Activated CD4-positive, alpha-beta T cell treated with anti-CD3 and anti-CD28 coated beads, Interleukin-2, amount 50 U/mL, for 48 hours (primary cell): ENCODE data around the gene FHL2.
"Not testable (repeated sequence)": the region's sequence is repeated elsewhere in the genome, so short reads cannot be mapped to it uniquely, and the experiment has no call there.

Experiments used
- DNase-seq, 2 experiments: peaks; one replicate each; pipeline ENCODE4 v3.0.0-alpha.2; 2020

The FHL2 gene, protein sequence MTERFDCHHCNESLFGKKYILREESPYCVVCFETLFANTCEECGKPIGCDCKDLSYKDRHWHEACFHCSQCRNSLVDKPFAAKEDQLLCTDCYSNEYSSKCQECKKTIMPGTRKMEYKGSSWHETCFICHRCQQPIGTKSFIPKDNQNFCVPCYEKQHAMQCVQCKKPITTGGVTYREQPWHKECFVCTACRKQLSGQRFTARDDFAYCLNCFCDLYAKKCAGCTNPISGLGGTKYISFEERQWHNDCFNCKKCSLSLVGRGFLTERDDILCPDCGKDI

DNA sequence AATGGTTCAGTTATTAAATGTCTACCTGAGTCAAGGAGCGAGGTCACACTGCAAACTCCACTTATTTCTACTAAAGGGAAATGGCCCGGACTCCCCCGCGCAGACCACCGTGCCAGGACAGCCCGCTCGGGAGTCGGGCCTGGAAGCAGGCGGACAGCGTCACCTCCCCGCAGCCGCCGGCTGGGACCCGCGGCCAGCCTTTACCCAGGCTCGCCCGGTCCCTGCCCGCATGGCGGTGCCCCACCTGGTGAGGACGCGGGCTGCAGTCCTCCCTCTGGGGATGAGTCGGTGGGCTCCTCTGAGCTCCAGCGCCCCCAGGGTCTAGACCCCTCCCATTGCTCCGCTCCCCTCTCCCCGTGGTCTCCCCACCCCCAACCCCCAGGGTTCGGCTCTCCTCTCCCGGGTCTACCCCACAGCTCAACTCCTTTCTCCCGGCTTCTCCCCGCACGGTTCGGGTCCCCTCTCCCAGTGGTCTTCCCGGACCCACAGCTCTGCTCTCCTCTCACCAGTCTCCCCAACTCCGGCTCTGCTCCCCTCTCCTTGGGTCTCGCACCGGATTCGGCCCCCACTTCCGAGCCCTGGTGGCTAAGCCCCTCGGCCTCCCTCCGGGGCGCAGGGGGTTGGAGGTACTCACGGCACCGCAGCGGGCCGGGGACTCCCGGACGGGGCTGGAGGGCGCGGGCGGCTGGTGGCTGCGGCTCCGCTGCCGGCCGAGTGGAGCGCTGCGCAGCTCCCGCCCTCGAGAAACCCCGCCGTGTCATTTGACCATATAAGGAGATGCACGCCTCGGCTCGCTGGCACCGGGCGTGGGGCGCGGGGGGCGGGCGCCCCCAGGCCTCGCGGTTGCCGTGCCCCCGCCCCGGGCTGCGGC is at the start of gene FHL2:
TSS of gene FHL2 (minus strand) at position 716 of the 871 bp plus-strand sequence. CDS start 12,535 bp downstream, outside the sequence.
- DNase-seq, result peak; percentile 68 to 73

DNA sequence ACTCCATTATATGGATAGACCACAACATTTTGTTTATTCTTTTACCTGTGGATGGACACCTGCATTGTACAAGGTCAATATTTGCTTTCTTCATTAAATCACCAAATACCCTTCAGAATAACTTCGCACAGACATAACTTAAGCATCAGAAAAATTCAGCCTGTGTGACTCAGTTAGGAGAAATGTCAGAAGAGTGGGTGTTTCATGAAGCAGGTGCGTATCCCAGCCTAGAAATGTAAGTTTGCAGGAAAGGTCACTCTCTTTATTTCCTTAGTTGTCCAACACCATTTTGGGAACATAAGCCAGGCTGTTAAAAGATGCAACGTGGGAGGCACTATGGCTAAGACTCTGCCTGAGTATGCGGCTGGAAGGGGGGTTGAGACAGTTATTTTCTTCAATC is 48.6 kb upstream of the FHL2 start:
- no peak for DNase-seq

DNA sequence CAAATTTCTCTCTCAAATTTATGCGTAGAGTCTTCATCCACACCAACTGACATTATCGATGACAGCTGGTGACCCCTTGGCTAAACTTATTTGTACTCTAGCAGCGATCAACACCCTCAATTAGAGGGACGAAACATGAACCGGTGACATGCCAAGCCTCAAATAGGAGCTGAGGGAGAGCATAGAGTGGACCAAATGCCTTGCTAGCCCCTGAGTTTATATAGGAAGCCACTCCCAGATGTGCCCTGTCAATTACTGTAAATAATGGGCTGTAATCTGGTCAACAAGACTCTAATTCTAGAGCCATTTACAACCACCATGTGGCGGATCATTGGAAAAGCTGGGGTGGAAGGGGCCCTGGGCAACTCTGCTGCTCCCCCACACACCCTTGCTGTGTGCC is 47.6 kb upstream of the FHL2 start:
- DNase-seq, result no peak

DNA sequence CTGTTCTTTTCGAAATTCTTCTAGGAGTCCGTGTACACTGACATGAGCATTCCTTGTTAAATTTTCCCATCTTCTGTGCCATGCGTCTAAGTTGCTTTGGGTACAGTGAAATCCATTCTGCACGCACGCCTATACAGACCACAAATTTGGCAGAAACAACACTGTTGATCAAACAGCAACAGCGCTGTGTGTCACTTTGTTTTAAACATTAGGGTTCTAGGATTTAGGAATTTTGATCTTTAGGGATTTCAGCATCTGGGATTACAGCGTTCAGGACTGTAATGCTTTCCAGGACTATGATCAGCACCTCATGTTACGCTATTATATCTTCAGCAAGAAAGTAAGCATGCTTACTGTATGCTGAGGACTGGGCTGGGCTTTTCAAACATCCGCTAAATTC is 47.1 kb upstream of the FHL2 start:
- DNase-seq, result no peak

DNA sequence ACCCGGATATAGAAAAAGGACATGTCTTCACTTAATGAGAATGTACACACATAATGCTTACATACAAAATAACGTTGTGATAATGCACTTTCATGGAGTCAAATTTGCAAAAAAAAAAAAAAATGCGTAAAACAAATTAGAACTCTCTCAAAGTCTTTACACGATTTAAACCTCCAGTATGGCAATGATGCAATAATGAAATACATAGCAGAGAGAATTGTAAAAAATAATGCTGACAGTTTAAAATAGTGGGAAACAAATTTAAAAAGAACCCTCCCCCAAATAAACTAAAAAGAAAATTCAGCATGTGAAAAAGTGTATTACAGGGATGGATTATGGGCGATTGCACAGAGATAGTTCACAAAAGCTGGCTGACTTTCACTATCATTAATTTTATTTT is 46.6 kb upstream of the FHL2 start:
- no peak for DNase-seq

DNA sequence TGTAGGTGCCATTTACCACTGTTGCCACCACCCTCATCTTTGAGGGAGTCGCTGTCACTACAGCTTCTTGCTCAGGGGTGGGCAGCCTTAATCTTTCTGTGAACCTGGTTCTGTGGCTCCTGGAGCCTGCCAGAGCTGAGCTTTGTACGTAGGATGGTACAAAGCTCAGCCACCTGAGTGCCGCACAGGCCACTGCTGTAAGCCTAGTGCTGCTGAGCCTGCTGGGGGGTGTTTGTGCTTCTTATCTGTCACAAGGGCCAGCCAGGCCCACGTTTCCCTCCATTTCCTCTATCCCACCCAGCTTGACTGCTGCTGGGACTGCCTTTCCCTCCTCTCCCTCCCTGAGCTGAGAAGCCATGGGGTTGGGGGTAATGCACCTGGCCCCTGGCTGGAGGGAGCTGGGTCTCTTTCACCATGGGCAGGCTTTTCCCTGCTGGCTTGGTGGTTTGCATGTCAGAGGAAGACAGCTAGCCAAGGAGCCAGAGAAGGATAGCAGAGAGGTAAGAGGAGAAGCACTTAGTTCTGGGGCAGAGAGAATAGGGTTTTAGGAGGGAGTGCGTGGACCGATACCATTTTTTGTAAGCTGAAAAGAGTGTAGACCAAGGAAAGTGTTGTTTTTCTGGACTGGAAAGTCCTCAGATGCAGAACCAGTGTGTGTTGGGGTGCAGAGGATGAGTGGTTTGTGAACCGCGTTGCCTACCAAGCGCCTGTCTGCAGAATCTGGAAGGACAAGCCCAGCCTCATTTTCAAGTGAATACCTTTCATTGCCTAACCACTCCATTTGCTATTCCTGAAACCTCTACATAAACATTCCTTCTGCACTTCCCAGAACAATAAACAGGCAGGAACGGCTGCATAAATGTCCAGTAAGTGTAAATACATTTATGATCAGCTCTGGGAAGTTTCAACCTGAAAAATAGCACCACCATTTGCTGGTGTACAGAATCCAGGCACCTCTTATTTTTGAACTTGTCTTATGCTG is 45.1 kb upstream of the FHL2 start:
- no peak for DNase-seq

DNA sequence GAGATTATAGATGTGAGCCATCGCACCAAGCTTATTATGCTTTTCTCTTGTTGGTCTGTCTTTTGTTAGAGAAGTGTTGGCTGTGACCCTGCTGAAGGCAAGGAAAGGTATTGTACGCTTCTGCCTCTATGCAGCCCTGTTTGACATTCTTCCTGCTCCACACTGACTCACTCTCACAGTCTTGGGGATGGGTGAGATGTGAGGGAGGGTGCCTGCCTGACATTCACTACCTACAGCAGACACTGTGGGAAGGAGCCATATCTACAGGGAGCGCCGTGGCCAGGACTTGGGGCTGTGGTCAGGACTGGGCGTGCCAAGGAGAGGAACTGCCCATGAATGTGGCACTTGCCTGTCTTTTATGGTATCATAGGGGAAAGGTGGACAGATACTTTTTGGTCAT is 43.9 kb upstream of the FHL2 start:
- DNase-seq, result no peak

DNA sequence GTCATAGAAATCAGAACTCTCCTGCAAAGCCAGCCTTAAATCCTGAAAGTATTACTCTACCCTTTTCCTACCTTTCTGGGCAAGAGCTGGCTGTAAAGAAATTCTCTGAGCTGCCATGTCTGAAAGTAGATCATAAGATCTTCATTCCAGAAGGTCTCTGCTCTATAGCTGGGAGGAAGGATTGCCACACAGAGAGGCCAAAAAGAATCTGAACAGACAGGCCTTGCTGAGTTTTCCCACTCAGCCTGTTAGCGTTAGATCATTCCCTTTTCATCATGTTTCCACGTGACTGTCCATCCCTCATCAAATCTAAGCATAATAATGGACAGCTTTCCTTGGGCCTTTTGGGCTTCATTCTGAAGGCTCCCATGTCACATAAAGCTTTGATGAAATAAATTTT is 43.2 kb upstream of the FHL2 start:
- no peak for DNase-seq

DNA sequence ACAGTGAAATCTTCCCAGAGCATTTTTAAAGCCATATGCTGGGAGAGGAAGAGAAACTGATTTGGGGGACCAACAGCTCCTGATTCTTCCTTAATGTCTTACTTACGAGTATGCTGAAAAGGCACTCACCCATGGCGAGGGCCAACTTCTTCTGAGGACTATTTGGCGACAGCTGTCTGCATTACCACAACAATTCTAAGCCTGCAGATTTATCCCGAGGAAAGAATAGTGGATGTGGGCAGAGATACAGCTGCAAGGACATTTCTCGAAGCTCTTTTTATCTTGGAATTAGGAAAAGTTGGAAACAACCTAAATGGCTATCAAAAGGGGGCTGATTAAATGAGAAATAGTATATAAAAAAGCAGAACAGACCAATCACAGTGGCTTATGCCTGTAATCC is 40.3 kb upstream of the FHL2 start:
- no peak for DNase-seq

DNA sequence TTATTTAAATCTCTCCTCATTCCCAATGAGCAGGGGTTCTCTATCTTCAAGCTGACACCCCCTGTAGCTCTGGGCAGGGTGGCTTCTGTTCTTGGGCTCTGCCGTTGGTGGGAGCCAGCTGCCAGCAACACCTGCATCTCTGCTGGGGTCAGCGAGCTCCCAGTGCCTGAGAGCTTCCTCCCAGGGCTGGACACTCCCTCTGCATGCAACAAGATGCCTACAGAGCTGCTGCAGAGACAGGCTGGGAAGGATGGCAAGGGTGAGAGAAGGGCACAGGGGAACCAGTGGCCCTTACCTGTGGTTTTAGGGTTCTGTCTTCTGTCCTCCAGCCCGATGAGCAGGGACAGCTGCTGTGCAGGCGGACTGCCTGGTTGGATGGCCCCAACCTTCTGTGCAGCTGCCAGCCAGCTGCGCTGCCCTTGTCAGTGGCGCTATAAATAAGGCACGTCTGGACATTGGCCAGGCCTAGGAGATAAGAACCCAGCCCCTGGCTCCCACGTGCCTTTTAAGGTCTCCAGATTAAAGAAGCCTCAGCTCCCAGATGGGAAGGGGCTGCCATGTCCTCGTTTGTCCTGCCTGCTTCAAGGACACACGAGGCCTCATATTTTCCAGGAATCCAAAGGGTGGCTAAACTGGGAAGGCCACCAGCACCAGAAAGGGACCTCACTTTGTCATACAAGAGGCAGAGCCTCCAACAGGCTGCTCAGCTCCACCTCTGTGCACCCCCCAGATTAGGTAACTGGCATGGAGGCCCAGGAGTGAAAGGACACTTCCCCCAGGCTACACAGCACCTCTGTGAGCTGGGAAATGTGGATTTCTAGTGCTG is 39.5 kb upstream of the FHL2 start:
- no peak for DNase-seq

DNA sequence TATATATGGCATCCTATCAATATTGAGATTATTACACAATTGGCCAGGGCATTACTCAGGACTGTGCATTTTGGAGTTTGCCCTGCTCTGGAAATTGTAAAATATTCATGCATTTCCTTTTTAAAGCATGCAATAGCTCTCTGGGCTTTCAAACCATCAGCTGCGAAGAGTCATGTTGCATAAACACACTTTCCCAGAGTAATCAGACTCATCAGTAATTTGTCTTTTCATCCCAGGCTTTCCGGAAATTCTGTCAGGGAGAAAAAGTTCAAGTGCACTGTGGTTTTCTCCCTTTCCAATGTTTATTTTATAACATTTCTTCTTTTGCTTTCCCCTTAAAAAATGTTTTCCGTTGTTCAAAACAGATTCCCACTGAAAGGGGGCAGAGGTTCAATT is 38.9 kb upstream of the FHL2 start:
- no peak for DNase-seq

DNA sequence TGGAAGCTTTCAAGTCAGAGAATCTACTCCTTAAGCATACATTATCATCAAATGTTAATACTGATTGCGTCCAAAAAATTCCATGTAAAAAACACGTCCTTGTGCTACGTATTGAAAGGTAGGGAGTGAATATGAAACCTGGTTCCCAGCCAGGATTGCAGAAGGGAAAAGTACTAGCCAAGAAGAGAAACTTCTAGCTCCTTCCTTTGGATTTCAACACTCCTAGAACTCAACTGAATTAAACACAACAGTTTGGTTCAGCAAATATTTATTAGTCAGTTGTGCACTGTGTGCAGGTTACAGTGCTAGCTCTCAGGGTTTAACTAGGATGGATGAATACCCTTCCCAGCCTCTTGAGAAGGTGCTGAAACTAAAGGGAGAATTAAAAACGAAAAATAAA is 33.9 kb upstream of the FHL2 start:
- no peak for DNase-seq

DNA sequence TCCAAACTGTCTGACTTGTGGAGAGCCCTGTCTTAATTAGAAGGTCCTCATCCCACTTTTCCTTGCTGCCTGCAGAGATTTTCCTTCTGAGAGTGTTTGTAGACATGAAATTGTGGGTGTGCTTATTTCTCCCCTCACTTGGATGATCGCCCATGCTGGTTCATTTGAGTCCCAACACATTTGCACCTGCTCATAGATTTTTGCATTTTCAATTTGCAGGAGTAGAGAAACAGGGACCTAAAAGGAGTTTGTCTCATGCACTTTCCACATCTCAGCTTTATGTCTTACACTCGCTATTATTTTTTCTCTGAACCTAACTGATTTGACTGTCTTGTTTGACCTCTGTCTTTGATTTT is 33.2 kb upstream of the FHL2 start:
- DNase-seq, result no peak

DNA sequence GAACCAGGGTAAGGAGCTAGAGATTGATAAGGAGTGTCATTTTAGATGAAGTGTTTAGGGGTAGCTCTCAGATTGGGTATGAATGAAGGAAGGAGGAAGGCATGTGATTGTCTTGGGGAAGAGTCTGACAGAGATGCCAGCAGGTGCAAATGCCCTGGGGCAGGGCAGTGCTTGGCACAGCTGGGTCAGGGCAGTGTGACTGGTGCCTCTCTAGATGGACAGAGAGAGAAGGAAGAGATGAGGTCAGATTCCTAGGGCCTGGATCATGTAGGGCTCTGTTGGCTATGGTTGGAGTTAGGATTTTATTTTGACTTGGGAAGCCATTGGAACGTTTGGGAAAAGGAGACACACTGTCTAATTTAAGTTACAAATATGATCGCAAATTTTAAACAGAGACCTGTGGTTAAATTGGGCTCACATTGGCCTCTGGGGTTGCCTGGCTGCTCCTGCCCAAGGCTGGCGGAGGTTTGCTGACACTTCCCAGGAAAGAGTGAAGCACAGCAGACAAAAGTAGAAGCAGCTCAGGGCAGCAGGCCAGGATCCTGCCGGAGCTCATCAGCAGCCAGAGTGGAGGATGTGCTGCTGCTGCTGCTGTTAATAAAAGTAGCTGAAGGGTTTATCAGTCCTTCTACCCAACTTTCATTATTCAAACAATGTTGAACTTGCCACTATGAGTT is 32.7 kb upstream of the FHL2 start:
- DNase-seq, result no peak

DNA sequence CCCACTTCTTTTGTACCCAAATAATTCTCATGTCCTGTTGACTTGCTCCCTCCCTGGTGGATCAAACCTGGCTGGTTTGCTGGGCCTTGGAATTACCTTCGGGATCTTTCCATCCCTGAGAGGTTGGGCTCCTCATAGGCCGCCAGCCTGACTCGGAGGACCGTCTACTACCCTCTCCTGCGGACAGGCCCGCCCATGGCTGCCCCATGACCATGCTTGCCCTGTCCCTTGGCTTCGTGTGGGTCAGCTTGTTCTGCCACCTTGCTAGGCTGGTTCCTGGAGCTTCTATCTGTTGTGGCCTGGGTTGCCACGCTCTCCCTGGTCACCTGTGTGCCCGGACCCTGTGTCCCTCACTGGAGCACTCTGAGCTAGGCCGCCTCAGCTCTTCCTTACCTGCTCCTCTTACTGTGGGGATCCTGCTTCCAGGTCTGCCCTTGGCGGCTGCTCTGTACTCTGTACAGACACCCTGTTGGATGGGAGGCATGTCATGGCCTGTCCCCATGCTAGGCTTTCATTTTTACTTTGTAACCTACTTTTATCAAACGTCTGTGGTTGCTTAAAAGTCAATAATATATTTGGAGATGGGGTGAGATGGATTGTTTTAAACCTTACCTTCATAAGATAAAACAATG is 29.7 kb upstream of the FHL2 start:
- no peak for DNase-seq

DNA sequence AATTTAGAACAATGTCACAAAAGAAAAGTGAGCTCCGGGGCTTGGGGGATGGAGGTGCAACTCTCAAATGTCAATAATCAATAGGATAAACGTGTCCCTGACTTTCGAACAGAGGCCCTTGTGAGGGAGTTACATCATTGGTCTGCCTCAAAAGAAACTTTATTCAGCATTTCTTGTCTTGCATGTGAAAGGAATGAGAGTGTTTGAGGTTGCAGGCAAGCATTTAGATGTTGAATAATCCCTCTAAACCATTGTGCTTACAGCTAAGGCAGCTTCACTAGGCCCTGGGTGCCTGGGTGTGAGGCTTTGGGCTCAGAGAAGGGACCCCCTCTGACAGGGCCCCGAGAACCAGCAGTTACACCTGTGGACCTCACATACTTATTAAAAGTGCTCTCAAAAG is 28.6 kb upstream of the FHL2 start:
- DNase-seq, result no peak

DNA sequence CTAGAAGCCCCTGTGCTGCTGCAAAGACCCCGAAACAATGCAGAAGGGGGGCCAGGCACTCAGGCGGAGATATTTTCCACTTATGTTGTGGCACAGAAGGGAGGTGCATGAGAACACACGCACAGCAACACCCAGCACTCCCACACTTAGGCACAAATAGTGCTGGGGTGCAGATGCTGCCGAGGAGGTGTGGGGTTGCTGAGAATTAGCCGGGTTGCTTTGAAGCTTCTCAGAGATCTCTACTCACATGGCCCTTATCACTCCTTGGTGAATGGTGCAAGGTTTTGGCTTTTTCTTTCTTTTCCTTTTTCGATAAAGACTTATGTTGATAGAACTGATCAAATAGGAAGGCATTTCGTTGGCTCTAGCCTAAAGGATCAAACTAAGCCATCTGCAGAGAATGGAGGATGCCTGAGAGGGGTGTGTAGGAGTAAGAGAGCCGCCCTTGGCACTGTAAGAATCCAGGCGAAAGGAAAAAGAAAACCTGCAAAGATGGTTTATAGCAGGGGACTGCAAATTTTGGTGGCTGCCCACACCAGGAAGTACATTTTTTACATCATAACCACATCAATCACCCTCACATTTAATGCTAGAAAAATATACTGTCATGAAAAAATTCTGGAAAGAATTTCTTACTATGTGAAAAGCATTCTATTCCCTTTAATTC is 27.9 kb upstream of the FHL2 start:
- DNase-seq, result no peak

DNA sequence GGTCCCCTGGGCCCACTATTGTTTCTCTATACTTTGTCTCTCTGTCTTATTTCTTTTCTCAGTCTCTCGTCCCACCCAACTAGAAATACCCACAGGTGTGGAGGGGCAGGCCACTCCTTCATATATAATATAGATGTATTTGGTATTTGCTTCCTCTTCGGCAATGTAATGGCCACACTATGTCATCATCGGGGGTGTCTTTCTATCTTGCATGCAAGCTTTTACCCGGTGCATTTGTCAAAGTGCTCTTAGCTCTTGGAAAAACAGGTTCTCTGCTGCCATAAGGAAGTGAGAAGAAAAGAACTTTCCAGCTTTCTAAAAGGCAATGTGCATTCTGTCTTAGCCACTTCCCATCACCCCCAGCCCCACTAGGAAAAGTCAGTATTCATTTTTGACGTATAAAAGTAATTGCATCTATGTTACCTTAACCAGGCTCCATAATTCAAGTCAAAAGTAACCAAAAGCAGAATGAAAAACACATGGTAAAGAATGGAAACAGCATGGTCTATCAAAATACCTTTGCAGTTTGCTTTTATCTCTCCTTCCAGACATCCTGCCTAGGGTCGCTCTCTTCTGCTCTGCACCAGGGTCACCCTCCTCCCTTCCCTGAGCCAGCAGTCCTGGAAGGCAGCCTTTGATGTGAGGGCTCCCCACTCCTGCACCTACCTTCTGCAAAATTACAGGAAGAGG is 27.2 kb upstream of the FHL2 start:
- no peak for DNase-seq

DNA sequence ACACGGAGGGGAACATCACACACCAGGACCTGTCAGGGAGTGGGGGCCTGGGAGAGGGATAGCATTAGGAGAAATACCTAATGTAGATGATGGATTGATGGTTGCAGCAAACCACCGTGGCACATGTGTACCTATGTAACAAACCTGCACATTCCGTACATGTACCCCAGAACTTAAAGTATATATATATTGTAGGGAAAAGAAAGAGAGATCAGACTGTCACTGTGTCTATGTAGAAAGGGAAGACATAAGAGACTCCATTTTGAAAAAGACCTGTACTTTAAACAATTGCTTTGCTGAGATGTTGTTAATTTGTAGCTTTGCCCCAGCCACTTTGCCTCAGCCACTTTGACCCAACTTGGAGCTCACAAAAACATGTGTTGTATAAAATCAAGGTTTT is 26.0 kb upstream of the FHL2 start:
- not testable (repeated sequence) for DNase-seq

DNA sequence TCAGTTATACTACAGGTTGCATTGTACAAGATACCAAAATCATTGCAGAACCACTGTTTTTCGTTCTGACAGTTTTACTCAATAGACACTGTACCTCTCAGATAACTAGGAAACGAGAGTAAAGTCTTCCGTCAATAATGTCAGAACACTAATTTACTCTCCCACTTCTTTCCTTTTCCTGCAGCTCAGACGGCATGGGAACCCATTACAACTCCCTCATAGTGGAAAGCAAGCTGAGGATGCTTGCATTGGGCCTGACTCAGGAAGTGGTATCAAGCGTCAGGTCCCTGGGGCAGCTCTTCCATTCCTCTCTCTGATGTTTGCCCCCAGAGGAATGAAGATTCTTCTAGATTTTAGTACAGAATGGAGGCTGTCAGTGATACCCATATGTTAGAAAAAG is 23.9 kb upstream of the FHL2 start:
- DNase-seq, result no peak
